Measurements from ENCODE around the gene UQCRH. TPM values are rescaled to one million over a fixed set of nuclear protein-coding genes. Genes with fewer than 3 reads are reported as not detected.

UQCRH gene
- total and polyA plus RNA-seq, 2 of the 8 experiments (the other 6 are each of a cell fraction or from before 2014, with no cell fraction given) = 626 to 1,112 TPM

GRCh38 chr1:46362158-46362557 lies 58.7 kb downstream of the UQCRH start (continued):
- TF ChIP-seq CEBPB (IDR thresholded peaks at IDR 0.05; ENCODE audit: low read depth, low read length) = no peak
- TF ChIP-seq CTCF (IDR thresholded peaks at IDR 0.05; ENCODE audit: control extremely low read depth in 1 of 3, insufficient read depth in 1 of 3, low read depth in 1 of 3, low read length in 3 of 3) = no peak
- no peak for TF ChIP-seq ATF2 (IDR thresholded peaks at IDR 0.05; ENCODE audit: low read length)
- no peak for TF ChIP-seq BCL11A (IDR thresholded peaks at IDR 0.05; ENCODE audit: low read depth in 2 of 2, low read length in 2 of 2)
